Central memory CD8-positive, alpha-beta T cell (primary cell): ENCODE data around the gene PLD6.
A peak's percentile ranks its signal among the peaks of the same experiment; 100 is the strongest.

Experiments used
- ATAC-seq: fragments of 150-1000 bp; cut with Tn5 transposase; replicated peaks from 2 replicates; pipeline ENCODE4 v1.10.0; 2022; ENCODE audit warnings: mild to moderate bottlenecking, moderate FRiP score, moderate number of reproducible peaks; ENCODE audit not compliant: poor library complexity, severe bottlenecking; ENCODE audit errors: extremely low read depth
- DNase-seq, 2 donors: peaks; one replicate each; pipeline ENCODE4 v3.0.0; 2021; ENCODE audit warnings: low spot score in 2 of 2
- H3K27ac Mint-ChIP-seq: one replicate; pipeline ENCODE4 v1.8.0; 2022; ENCODE audit warnings: low read depth, mild to moderate bottlenecking, moderate library complexity, mixed read lengths
- H3K27me3 Mint-ChIP-seq: one replicate; pipeline ENCODE4 v1.8.0; 2022; ENCODE audit warnings: mixed read lengths
- H3K36me3 Mint-ChIP-seq: one replicate; pipeline ENCODE4 v1.8.0; 2022; ENCODE audit warnings: mild to moderate bottlenecking, moderate library complexity, mixed read lengths; ENCODE audit not compliant: insufficient read depth
- H3K4me1 Mint-ChIP-seq: one replicate; pipeline ENCODE4 v1.8.0; 2022; ENCODE audit warnings: mixed read lengths
- H3K4me3 Mint-ChIP-seq: one replicate; pipeline ENCODE4 v1.8.0; 2022; ENCODE audit warnings: mild to moderate bottlenecking, moderate library complexity, mixed read lengths
- H3K9me3 Mint-ChIP-seq: one replicate; pipeline ENCODE4 v1.8.0; 2022; ENCODE audit warnings: mixed read lengths

The PLD6 gene

GRCh38 chr17:17175917-17176316, 30.2 kb downstream of the PLD6 start:
- ATAC-seq = no peak
- Mint-ChIP-seq H3K27ac (peak overlapping the region; percentile 69), H3K4me3 (peak overlapping the region; percentile 36), H3K9me3 (no peaks in the 10 kb centered on the region), H3K4me1 (peaks cover 32% of the 10 kb centered on the region), H3K27me3 (no peaks in the 10 kb centered on the region), H3K36me3 (peaks cover 48% of the 10 kb centered on the region)
- DNase-seq = no peak

DNA sequence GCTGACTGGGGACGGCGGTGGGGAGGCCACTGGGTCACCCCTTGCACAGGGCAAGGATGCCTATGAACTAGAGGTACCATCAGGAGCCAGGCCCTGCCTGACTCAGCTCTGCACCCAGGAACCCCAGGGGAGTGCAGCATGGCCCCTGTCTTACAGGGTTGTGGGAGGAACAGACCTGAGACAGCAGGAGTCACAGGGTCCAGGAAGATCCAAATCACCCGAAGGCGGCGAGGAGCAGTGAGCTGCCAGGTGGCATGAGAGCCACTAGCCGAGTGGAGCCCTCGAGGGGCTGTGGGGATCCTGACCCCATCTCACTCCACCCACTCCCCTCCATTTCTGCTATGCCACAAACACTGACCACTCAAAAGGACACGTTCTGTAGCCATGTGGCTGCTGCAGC, 30.8 kb downstream of the PLD6 start:
- ATAC-seq (no peak), DNase-seq (no peak)
- H3K4me3 Mint-ChIP-seq = no peak overlapping the region

DNA sequence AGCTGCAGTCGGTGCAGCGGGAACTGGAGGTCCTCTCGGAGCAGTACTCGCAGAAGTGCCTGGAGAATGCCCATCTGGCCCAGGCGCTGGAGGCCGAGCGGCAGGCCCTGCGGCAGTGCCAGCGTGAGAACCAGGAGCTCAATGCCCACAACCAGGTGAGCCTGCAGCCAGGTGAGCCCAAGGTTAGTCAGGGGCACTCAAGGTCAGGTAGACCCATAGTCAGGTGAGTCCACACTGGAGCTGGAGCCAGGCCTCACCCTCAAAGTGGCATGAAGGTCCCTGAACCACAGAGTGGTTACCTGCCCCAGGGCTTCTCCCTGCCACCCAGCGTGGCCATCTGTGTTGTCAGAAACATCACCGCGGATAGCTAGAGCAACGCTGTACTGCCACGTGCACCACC, 32.2 kb downstream of the PLD6 start:
- Mint-ChIP-seq H3K4me3 (no peak overlapping the region), H3K27ac (no peak overlapping the region), H3K9me3 (no peaks in the 10 kb centered on the region), H3K36me3 (peaks cover 39% of the 10 kb centered on the region), H3K27me3 (no peaks in the 10 kb centered on the region), H3K4me1 (peaks cover 21% of the 10 kb centered on the region)
- ATAC-seq (no peak), DNase-seq (no peak)

More for the DNA sequence above, 30.8 kb downstream of the PLD6 start:
- H3K9me3 Mint-ChIP-seq = no peaks in the 10 kb centered on the region
- no peaks in the 10 kb centered on the region for H3K27me3 Mint-ChIP-seq
- peaks cover 46% of the 10 kb centered on the region for H3K36me3 Mint-ChIP-seq
- peaks cover 26% of the 10 kb centered on the region for H3K4me1 Mint-ChIP-seq
- H3K27ac Mint-ChIP-seq = no peak overlapping the region

GRCh38 chr17:17172990-17173389, 33.1 kb downstream of the PLD6 start:
- Mint-ChIP-seq H3K27ac (peak overlapping the region; percentile 64), H3K27me3 (no peaks in the 10 kb centered on the region), H3K9me3 (no peaks in the 10 kb centered on the region), H3K4me3 (no peak overlapping the region), H3K36me3 (peaks cover 36% of the 10 kb centered on the region), H3K4me1 (peaks cover 24% of the 10 kb centered on the region)
- ATAC-seq (peak; percentile 24), DNase-seq (no peak)

GRCh38 chr17:17172001-17172939, 33.9 kb downstream of the PLD6 start:
- ATAC-seq (no peak), DNase-seq (no peak)
- Mint-ChIP-seq H3K27ac (peak overlapping the region; percentile 64), H3K9me3 (no peaks in the 10 kb centered on the region), H3K36me3 (peaks cover 32% of the 10 kb centered on the region), H3K4me1 (peaks cover 26% of the 10 kb centered on the region), H3K4me3 (no peak overlapping the region), H3K27me3 (no peaks in the 10 kb centered on the region)

DNA sequence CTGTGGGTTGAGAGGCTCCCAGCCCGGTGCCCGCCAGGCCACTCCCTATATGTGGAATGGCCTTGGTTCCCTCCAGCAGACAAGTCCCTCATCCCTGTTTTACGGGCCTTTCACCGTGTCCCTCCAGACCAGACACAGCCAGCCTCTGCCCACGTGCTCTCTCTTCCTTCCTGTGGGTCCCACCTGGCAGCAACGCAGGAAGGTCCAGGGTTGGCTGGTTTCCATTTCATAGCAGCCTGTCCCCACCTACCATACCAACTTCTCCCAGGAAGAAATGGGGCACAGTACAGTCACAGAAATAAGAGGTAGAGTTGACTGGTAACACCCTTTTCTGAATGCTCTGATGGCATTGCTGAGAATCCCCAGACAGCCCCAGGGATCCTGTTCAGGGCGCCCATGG, 34.9 kb downstream of the PLD6 start:
- no peaks in the 10 kb centered on the region for H3K9me3 Mint-ChIP-seq
- peaks cover 29% of the 10 kb centered on the region for H3K4me1 Mint-ChIP-seq
- H3K4me3 Mint-ChIP-seq = no peak overlapping the region
- no peak overlapping the region for H3K27ac Mint-ChIP-seq
- no peaks in the 10 kb centered on the region for H3K27me3 Mint-ChIP-seq
- H3K36me3 Mint-ChIP-seq = peaks cover 33% of the 10 kb centered on the region
- ATAC-seq = no peak
- no peak for DNase-seq

DNA sequence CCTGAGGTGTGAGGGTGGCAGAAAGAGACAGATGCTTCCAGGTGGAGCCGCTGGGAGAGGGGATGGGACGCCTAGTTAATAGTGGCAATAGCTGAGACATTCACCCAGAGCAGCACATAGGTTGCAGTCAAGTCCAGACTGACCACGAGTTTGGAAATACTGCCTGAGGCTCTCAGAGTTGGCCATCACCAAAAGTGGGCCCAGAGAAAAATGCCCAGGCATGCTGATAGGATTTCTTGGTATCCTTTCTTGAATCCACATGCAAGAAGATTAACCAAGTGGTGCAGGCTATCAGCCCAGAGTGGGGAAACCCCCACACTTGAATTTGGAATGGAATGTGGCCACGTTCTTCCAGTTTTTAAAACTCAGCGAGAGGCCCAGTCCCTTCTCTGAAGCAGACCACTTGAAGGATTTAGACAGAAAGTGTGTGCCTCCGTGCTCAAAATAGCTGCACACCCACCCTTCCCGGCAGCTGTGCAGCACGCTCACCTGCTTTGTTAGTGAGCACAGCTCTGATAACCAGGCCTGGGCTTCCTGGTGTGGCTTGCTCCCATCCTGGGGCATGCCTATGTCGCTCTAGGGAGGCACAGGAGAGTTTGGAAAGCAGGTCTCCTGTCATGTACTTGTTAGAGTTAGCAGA, 35.7 kb downstream of the PLD6 start:
- no peak for ATAC-seq
- Mint-ChIP-seq H3K9me3 (no peaks in the 10 kb centered on the region), H3K36me3 (peaks cover 30% of the 10 kb centered on the region), H3K4me1 (peaks cover 29% of the 10 kb centered on the region), H3K27ac (no peak overlapping the region), H3K27me3 (no peaks in the 10 kb centered on the region), H3K4me3 (no peak overlapping the region)
- no peak for DNase-seq

DNA sequence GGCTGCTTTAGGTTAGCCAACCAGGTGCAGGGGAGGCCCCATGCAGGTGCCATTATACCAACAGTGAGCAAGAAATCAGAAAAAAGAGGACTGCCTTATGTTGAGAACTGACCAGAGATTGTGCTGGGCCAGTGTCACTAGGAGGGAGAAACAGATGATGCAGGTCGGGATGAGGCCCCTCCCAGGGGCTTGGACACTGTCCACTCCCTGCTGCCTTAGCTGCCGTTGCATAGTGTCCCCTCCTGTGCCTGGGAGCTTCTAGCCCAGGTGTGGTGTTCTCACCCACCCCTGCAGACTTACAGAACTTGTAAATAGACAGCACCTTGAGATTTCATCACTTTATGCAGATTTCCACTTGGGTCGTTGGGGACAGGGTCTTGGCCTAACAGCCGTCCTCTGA, 36.7 kb downstream of the PLD6 start:
- peaks cover 36% of the 10 kb centered on the region for H3K4me1 Mint-ChIP-seq
- no peak overlapping the region for H3K4me3 Mint-ChIP-seq
- no peak for DNase-seq
- no peaks in the 10 kb centered on the region for H3K9me3 Mint-ChIP-seq
- peaks cover 31% of the 10 kb centered on the region for H3K36me3 Mint-ChIP-seq
- ATAC-seq = no peak
- no peak overlapping the region for H3K27ac Mint-ChIP-seq
- no peaks in the 10 kb centered on the region for H3K27me3 Mint-ChIP-seq

- DNase-seq = no peak
- H3K4me1 Mint-ChIP-seq = peaks cover 36% of the 10 kb centered on the region
- H3K27ac Mint-ChIP-seq = no peak overlapping the region
- H3K36me3 Mint-ChIP-seq = peaks cover 31% of the 10 kb centered on the region
- H3K4me3 Mint-ChIP-seq = no peak overlapping the region
- H3K9me3 Mint-ChIP-seq = no peaks in the 10 kb centered on the region
- H3K27me3 Mint-ChIP-seq = no peaks in the 10 kb centered on the region
- no peak for ATAC-seq
Measured at GRCh38 chr17:17168401-17168800, 37.7 kb downstream of the PLD6 start.

- no peak overlapping the region for H3K4me3 Mint-ChIP-seq
- H3K9me3 Mint-ChIP-seq = no peaks in the 10 kb centered on the region
- H3K4me1 Mint-ChIP-seq = peaks cover 36% of the 10 kb centered on the region
- no peaks in the 10 kb centered on the region for H3K27me3 Mint-ChIP-seq
- no peak for DNase-seq
- H3K36me3 Mint-ChIP-seq = peaks cover 31% of the 10 kb centered on the region
- no peak overlapping the region for H3K27ac Mint-ChIP-seq
- ATAC-seq = no peak
Measured at GRCh38 chr17:17167986-17168385, 38.1 kb downstream of the PLD6 start.

- Mint-ChIP-seq H3K36me3 (peaks cover 34% of the 10 kb centered on the region), H3K4me3 (no peak overlapping the region), H3K27ac (peak overlapping the region; percentile 42), H3K9me3 (no peaks in the 10 kb centered on the region), H3K27me3 (no peaks in the 10 kb centered on the region), H3K4me1 (peaks cover 32% of the 10 kb centered on the region)
- DNase-seq (no peak), ATAC-seq (no peak)
Measured at GRCh38 chr17:17167356-17167755, 38.8 kb downstream of the PLD6 start.

DNA sequence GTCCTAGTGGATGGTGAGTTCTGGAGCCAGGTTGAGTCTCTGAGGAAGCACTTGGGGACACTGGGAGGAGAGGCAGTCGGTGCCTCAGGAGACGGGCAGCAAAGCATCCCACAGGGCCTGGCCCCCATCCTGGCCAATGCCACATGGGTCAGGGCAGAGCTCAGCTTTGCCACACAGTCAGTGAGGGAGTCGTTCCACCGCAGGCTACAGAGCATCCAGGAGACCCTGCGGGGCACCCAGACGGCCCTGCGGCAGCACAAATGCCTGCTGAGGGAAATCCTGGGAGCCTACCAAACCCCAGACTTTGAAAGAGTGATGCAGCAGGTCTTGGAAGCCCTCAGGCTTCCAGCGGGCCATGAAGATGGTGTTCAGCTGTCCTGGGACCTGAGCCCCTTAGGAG, 39.7 kb downstream of the PLD6 start:
- H3K27me3 Mint-ChIP-seq = no peaks in the 10 kb centered on the region
- H3K9me3 Mint-ChIP-seq = no peaks in the 10 kb centered on the region
- no peak for DNase-seq
- peak overlapping the region; percentile 46 for H3K27ac Mint-ChIP-seq
- no peak for ATAC-seq
- no peak overlapping the region for H3K4me3 Mint-ChIP-seq
- H3K36me3 Mint-ChIP-seq = peaks cover 36% of the 10 kb centered on the region
- peaks cover 27% of the 10 kb centered on the region for H3K4me1 Mint-ChIP-seq
